HUES6 (cell line): ENCODE measurements around the gene PPP6R1.

ENCODE experiments used
- H3K27ac ChIP-seq: 2 replicates; pipeline ENCODE4 v1.7.0; 2013; ENCODE audit warnings: low read depth, mild to moderate bottlenecking, low read length, inconsistent platforms
- H3K27me3 ChIP-seq: 2 replicates; pipeline ENCODE4 v1.6.1; 2013; ENCODE audit warnings: low read length; ENCODE audit not compliant: control insufficient read depth, insufficient read depth
- H3K36me3 ChIP-seq: 2 replicates; pipeline ENCODE4 v1.6.1; 2013; ENCODE audit warnings: low read length; ENCODE audit not compliant: control insufficient read depth, insufficient read depth
- H3K4me1 ChIP-seq: 2 replicates; pipeline ENCODE4 v1.6.1; 2013; ENCODE audit warnings: low read length; ENCODE audit not compliant: control insufficient read depth, insufficient read depth
- H3K4me3 ChIP-seq: 2 replicates; pipeline ENCODE4 v1.5.1; 2013; ENCODE audit warnings: low read depth, low read length
- H3K9ac ChIP-seq: one replicate; pipeline ENCODE4 v1.6.1; 2013; ENCODE audit warnings: mild to moderate bottlenecking, low read length
- H3K9me3 ChIP-seq: 2 replicates; pipeline ENCODE4 v1.6.1; 2013; ENCODE audit warnings: low read depth, low read length; ENCODE audit not compliant: control insufficient read depth, insufficient read depth

Gene PPP6R1

DNA sequence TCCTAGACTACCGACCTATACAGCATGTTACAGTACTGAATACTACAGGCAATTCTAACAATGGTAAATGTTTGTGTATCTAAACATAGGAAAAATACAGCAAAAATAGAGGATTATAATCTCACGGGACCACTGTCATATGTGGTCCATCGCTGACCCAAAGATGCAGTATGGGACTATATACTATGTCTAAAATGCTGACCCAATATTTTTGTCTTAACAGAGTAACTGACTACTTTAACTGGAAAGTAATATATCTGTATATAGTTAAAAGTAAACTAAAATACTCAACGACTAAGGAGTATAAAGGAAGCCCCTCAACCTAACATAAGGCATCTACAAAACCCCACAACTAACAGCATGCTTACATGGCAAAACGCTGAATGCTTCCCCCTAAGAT, 25.8 kb downstream of the PPP6R1 start:
- Histone ChIP-seq H3K4me1 (no peaks in the 10 kb centered on the region), H3K9me3 (no peaks in the 10 kb centered on the region), H3K27ac (no peak overlapping the region), H3K27me3 (no peaks in the 10 kb centered on the region), H3K36me3 (peaks cover 83% of the 10 kb centered on the region), H3K9ac (no peak overlapping the region), H3K4me3 (no peak overlapping the region)

DNA sequence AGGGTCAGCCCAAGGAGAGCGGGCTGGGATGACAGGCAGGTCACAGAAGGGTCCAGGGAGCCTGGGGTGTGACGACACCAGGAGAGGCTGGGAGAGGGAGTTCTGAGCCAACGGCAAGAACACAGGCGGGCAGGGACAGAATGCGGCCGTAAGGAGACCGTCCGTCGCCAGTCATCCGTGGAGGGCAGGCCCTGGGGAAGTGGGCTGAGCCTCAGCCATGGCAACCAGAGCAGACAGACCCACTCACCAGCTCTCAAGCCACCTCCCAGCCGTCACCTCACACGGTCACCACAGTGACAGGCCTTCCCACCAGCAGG, 26.6 kb downstream of the PPP6R1 start:
- H3K36me3 ChIP-seq = peaks cover 84% of the 10 kb centered on the region
- H3K9ac ChIP-seq = no peak overlapping the region
- no peaks in the 10 kb centered on the region for H3K4me1 ChIP-seq
- H3K27me3 ChIP-seq = no peaks in the 10 kb centered on the region
- H3K27ac ChIP-seq = no peak overlapping the region
- H3K4me3 ChIP-seq = no peak overlapping the region
- H3K9me3 ChIP-seq = no peaks in the 10 kb centered on the region

DNA sequence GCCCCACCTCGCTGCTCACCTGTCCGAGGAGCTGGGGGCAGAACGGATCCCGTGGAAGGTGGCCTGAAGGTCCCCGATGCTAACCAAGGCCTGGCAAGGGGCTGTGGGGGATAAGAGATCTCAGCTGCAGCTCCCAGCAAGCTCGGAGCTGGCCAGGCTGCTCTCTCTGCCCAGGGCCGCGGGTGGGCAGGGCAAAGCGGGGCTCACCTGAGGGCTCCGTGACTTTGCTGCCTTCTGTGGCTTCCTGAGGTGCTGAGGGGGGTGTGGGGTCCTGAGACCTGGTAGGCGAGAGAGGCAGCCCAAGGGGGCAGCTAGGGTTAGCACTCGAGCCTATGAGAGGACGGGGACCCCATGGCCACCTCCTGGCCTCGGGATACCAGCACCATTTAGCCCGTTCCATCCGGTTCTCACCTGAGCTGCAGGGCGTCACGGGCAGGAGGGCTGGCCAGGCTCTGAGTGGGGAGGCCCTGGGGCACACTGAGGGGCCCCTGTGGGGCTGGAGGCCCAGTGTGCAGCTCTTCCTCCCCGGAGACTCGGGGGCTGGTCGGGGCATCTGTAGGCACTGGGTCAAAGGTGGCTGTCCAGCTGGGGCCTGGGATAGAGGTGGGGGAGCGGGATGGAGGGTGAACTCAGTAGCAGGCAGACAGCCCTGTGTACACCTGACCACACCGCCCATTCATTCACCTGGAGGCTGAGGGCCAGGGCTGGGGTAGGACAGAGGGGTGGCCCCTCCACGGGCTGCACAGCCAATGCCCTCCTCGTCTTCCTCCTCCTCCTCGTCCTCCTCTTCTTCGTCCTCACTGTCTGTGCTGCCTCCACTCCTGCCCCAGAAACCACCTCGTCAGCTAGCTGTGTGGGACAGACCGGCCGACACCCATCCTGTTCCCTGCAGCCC, 27.2 kb downstream of the PPP6R1 start:
- Histone ChIP-seq H3K4me1 (no peaks in the 10 kb centered on the region), H3K9ac (no peak overlapping the region), H3K36me3 (peaks cover 84% of the 10 kb centered on the region), H3K4me3 (no peak overlapping the region), H3K27me3 (no peaks in the 10 kb centered on the region), H3K9me3 (no peaks in the 10 kb centered on the region), H3K27ac (no peak overlapping the region)

GRCh38 chr19:55230780-55231179, 28.0 kb downstream of the PPP6R1 start:
- H3K4me3 ChIP-seq = no peak overlapping the region
- H3K36me3 ChIP-seq = peaks cover 77% of the 10 kb centered on the region

DNA sequence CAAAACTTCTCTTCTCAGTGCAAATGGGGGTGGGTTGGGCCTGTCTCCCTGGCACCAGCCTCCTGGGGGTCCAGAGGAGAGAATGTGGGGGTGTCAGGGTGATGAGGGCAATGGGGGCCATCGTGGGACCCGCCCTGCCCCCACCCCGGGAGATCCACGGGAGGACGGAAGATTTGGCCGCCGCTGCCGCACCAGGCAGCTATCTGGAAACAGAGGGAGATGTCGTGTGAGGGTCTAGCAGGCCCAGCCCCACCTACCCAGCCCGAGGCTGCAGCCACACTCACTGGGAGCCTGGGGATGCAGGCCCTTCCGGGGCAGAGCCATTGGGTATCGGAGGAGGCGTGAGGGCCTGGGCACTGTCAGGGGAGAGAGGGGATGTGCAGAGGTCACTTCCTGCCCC, 28.5 kb downstream of the PPP6R1 start:
- H3K27me3 ChIP-seq = no peaks in the 10 kb centered on the region
- peaks cover 76% of the 10 kb centered on the region for H3K36me3 ChIP-seq
- no peak overlapping the region for H3K4me3 ChIP-seq
- no peaks in the 10 kb centered on the region for H3K9me3 ChIP-seq
- no peak overlapping the region for H3K27ac ChIP-seq
- H3K9ac ChIP-seq = no peak overlapping the region
- no peaks in the 10 kb centered on the region for H3K4me1 ChIP-seq

More at GRCh38 chr19:55230780-55231179, 28.0 kb downstream of the PPP6R1 start:
- Histone ChIP-seq H3K27me3 (no peaks in the 10 kb centered on the region), H3K9ac (no peak overlapping the region), H3K9me3 (no peaks in the 10 kb centered on the region), H3K4me1 (no peaks in the 10 kb centered on the region), H3K27ac (no peak overlapping the region)

DNA sequence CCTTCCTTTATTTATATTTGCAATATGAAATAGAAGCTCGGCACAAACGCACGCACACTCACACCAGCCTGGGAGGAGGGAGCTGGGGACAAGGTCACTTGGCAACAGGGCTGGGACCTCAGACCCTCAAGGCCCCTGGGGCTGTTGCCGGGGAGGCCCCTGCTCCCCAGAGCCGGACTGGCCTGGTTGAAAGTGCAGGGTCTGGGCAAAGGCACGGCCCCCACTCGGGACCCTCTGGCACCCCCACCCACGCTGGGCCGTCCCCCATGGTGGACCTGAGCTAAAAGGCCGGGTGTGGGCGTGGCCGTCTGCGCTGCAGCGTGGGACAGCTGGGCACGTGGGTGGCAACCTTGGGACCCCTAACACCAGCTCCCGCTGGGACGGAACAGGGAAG, 29.0 kb downstream of the PPP6R1 start:
- no peak overlapping the region for H3K9ac ChIP-seq
- H3K4me1 ChIP-seq = no peaks in the 10 kb centered on the region
- H3K27me3 ChIP-seq = no peaks in the 10 kb centered on the region
- H3K36me3 ChIP-seq = peaks cover 71% of the 10 kb centered on the region
- no peak overlapping the region for H3K27ac ChIP-seq
- no peak overlapping the region for H3K4me3 ChIP-seq
- no peaks in the 10 kb centered on the region for H3K9me3 ChIP-seq

DNA sequence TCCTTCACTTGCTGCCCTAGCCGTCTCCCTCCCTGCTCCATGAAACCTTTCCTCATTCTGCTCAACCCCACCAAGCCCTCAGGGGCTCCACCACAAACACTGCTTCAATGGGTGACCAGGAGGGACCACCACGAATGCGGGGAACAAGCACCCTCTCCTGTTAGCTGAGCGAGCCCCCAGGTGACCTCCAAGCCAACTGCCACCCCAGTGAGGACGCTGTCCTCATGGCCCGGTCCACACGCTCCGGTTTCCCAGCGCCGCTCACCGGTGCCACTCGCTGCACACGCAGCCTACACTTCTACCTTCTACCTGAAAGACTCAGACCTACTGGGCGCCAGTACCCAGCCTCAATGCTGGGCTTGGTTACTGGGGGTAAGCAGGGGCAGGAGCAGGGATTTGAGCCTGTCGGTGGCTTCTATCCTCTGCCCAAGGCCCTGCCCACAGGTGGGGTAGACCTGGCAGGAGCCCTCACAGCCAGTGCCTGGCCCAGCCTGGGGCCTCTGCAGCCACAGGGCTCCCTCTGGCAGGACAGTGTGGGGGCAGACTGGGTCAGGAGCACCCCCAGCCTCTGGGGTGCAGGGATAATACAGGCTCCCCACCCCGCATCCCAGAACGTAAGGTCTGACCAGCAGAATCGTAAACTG, 29.6 kb downstream of the PPP6R1 start:
- Histone ChIP-seq H3K9ac (no peak overlapping the region), H3K4me1 (no peaks in the 10 kb centered on the region), H3K9me3 (no peaks in the 10 kb centered on the region), H3K27ac (no peak overlapping the region), H3K36me3 (peaks cover 66% of the 10 kb centered on the region), H3K4me3 (no peak overlapping the region), H3K27me3 (no peaks in the 10 kb centered on the region)

DNA sequence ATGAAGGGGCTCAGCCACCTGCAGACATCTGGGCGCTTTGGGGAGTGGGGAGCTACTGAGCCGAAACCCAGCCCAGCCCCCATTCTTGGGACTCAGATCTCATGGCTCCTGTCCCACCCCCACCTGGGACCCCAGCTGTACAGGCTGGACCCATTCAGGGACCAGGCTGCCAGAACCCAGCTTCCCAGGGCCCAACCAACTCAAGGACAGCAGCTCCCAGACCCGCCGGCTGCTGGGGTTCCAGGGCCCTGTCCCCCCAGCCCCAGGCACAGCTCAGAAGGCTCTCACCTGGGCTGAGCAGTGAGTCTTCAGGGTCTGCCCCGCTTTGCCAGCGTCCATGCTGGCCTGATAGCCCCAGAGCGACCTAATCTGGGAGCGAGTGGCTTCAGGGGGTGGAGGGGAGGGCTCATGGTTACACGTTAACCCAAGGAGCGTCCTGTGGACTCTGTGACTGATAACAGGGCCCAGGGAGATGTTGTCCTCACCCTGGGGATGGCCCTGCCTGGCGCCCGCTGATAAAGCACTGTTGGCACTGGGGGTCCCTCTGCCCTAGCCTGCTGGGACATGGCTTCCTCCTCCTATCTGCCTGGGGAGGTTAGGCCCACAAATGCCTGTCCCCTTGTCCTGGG, 30.3 kb downstream of the PPP6R1 start, which contains the start of gene TMEM86B:
Gene TMEM86B (minus strand): TSS at position 361 of the 629 bp plus-strand sequence. CDS start 22 bp downstream, at position 339.
- Histone ChIP-seq H3K27ac (no peak within 1 kb of the TSS; the same call in 1 of the 2 replicates), H3K9me3 (no peaks in the 10 kb centered on the region), H3K36me3 (peaks cover 67% of the 10 kb centered on the region), H3K9ac (no peak within 1 kb of the TSS), H3K4me1 (no peaks in the 10 kb centered on the region), H3K27me3 (no peaks in the 10 kb centered on the region), H3K4me3 (no peak within 1 kb of the TSS)

DNA sequence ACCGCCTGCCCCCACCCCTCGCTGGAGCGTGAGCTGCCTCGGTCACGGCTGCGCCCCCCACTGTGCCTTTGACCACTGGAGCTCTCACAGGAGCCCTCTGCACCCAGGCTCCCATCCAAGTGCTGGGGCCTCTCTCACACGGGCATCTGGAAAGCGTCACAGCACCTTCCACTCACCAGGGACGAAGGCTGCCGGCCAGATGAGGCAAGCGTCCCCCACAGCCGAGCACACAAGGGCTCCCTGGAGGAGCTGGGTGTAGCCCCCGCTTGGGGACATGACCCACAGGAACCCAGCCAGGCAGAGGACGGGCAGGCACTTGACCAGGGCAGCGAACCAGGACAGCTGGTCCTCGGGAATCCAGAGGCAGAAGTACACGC, 30.8 kb downstream of the PPP6R1 start:
- Histone ChIP-seq H3K9ac (no peak overlapping the region), H3K4me3 (no peak overlapping the region), H3K4me1 (no peaks in the 10 kb centered on the region), H3K9me3 (no peaks in the 10 kb centered on the region), H3K27ac (no peak overlapping the region; the same call in 1 of the 2 replicates), H3K36me3 (peaks cover 63% of the 10 kb centered on the region), H3K27me3 (no peaks in the 10 kb centered on the region)

DNA sequence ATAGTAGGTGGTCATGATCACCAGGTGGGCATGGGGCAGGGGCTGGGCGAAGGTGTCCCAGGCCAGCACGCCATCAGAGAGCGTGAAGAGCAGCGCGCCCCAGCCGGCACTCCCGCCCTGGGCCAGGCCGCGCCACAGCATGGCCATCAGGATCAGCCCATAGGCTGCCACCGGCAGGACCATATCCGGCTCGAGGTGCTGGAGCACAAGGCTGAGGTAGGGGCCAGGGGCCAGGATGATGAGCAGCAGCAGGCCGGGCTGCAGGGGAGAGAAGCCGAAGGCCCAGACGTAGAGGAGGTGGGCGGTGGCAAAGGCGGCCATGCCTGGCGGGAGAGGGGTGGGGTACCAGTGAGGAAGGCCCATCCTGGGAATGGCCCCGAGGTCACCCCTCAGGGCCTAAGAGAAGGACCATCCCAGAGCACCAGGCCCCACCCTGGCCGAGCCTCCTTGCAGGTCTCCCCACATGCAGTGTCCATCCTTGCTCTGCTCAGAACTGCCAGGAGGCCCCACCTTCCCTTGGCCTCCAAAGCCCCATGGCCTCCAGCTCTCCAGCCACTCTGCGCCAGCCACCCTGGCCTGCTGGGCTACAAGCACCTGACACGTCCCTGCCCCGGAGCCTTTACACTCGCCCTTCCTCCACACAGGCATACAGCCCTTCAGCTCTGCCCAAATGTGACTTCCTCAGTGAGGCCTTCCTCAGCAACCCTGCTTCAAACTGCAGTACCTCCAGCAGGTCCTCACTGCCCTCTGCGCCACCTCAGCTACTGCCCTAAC, 31.4 kb downstream of the PPP6R1 start:
- Histone ChIP-seq H3K9me3 (no peaks in the 10 kb centered on the region), H3K36me3 (peaks cover 57% of the 10 kb centered on the region), H3K27ac (no peak overlapping the region), H3K4me3 (no peak overlapping the region), H3K4me1 (no peaks in the 10 kb centered on the region), H3K9ac (no peak overlapping the region), H3K27me3 (no peaks in the 10 kb centered on the region)
